ENCODE results near the gene TCIRG1.

TCIRG1 gene

DNA sequence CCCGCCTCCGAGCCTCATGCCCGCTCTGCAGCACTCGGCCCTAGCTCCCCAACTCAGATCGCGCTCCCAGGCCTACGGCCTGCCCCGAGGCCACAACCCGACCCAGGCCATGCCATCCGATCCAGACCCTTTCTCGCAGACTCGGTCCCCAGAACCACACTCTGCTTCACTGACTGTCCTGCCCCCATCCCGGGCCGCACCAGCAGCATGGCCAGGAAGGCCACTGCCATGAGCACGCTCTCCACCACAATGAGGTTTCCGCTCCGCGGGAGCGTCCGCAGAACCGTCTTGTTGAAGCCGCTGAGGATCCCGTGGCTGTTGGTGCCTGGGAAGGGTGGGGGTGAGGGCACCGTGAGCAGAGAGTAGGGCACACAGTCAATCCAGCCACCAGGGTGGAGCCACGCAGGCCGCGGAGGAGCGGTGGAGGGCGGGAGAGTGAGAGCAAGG, 41.3 kb upstream of the TCIRG1 start:
- H3K4me1 ChIP-seq (ENCODE audit: insufficient read depth, low read length) = peaks cover 2% of the 10 kb centered on the region; the same call in 1 of the 2 replicates
- 0 out of 2 replicates have a peak, but pooled peaks cover 1% of the 10 kb centered on the region for H3K27me3 ChIP-seq (ENCODE audit: insufficient read depth, low read length)
- 94% methylated on average over 29 of the region's 29 CpGs for WGBS
- H3K4me3 ChIP-seq (ENCODE audit: low read length) = no peak overlapping the region
- H3K9ac ChIP-seq (ENCODE audit: low read depth, low read length) = no peak overlapping the region
- no peaks in the 10 kb centered on the region for H3K36me3 ChIP-seq (ENCODE audit: insufficient read depth, low read length)
- no peak overlapping the region for H3K27ac ChIP-seq (ENCODE audit: low read depth, low read length)
- no peaks in the 10 kb centered on the region for H3K9me3 ChIP-seq (ENCODE audit: insufficient read depth, low read depth, low read length)

DNA sequence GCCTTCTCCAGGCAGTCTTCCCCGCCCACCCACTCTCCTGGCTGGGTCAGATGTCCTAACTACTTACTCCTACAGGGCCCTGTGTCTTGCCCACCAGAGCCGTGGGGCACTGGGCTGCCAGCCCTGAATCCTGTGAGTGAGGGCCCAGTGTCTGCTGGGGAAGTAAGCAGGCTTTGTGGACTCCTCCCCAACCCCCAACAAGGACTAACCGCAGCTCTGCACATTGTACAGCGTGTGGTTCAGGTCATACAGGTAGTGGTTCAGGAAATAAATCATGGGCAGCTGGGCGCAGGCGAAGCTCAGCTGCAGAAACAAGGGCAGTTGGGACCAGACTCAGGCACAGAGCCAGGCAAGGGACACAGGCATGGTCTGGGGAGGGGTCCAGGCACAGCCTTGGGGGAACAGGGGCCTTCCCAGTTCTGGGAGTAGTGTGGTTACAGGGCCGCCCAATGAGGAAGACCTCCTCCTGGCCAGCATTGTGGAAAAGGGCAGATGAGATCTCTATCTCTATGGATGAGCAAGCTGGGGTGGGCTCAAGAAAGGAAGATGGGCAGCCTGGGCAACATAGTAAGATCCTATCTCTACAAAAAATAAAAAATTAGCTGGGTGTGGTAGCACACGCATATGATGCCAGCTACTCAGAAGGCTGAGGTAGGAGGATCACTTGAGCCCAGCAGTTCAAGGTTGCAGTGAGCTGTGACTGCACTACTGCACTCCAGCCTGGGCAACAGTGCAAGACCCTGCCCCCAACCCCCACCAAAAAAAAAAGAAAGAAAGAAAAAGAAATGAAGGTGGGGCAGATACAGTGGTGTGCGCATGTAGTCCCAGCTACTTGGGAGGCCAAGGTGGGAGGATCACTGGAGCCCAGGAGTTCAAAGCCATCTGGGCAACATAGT, 40.4 kb upstream of the TCIRG1 start:
- Histone ChIP-seq H3K9me3 (ENCODE audit: insufficient read depth, low read depth, low read length) (no peaks in the 10 kb centered on the region), H3K27ac (ENCODE audit: low read depth, low read length) (no peak overlapping the region)
- 94% methylated on average over 9 of the region's 9 CpGs for WGBS

DNA sequence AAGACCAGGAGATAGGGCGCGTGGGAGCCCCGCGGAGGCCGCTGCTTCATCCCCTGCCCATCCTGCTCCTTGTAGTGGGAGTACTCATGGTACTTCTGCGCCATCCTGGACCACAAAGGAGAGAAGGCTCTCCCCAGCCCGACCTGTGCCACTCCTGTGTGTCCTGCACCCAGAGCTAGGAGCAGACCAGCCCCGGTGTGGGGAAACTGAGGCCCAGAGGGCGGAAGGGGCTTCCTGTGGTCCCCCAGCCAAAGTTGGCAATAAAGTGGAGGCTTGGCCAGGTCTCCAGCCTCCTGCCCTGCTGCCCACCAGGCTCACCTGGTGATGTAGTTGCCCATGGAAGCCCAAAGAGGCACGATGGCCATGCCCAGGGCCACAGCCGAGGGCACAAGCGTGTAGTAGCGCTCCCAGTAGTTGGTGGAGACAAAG, 39.6 kb upstream of the TCIRG1 start:
- Histone ChIP-seq H3K27ac (ENCODE audit: low read depth, low read length) (no peak overlapping the region), H3K9ac (ENCODE audit: low read depth, low read length) (no peak overlapping the region), H3K36me3 (ENCODE audit: insufficient read depth, low read length) (no peaks in the 10 kb centered on the region), H3K4me3 (ENCODE audit: low read length) (no peak overlapping the region), H3K9me3 (ENCODE audit: insufficient read depth, low read depth, low read length) (no peaks in the 10 kb centered on the region), H3K27me3 (ENCODE audit: insufficient read depth, low read length) (peaks cover 11% of the 10 kb centered on the region; the same call in 1 of the 2 replicates), H3K4me1 (ENCODE audit: insufficient read depth, low read length) (peaks cover 3% of the 10 kb centered on the region; the same call in 1 of the 2 replicates)
- 97% methylated on average over 13 of the region's 13 CpGs for WGBS

More for the DNA sequence above, 40.4 kb upstream of the TCIRG1 start:
- Histone ChIP-seq H3K9ac (ENCODE audit: low read depth, low read length) (no peak overlapping the region), H3K36me3 (ENCODE audit: insufficient read depth, low read length) (no peaks in the 10 kb centered on the region), H3K4me3 (ENCODE audit: low read length) (no peak overlapping the region), H3K4me1 (ENCODE audit: insufficient read depth, low read length) (peaks cover 2% of the 10 kb centered on the region; the same call in 1 of the 2 replicates), H3K27me3 (ENCODE audit: insufficient read depth, low read length) (peaks cover 10% of the 10 kb centered on the region; the same call in 1 of the 2 replicates)

DNA sequence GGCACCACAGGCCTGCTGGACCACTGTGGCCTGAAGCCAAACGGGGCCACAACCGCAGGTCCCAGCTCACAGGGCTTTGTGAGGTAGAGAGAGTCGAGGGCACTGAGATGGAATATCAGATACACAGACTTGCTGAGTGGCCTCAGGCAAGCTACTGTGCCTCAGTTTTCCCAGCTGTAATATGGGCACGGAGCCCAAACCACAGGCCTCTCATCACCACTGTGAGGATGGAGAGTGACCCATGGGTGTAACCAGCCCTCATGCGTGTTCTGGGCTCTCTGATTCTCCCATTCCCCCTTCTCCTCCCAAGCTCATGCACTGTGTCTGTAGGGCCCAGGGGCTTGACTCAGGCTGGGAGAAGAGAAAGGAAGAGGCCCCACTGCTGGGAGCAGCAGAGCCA, 39.1 kb upstream of the TCIRG1 start:
- Histone ChIP-seq H3K4me3 (ENCODE audit: low read length) (no peak overlapping the region), H3K27ac (ENCODE audit: low read depth, low read length) (no peak overlapping the region), H3K9me3 (ENCODE audit: insufficient read depth, low read depth, low read length) (no peaks in the 10 kb centered on the region), H3K4me1 (ENCODE audit: insufficient read depth, low read length) (peaks cover 8% of the 10 kb centered on the region; the same call in 1 of the 2 replicates), H3K27me3 (ENCODE audit: insufficient read depth, low read length) (peaks cover 11% of the 10 kb centered on the region; the same call in 1 of the 2 replicates), H3K9ac (ENCODE audit: low read depth, low read length) (no peak overlapping the region), H3K36me3 (ENCODE audit: insufficient read depth, low read length) (no peaks in the 10 kb centered on the region)
- 93% methylated on average over 5 of the region's 5 CpGs for WGBS

DNA sequence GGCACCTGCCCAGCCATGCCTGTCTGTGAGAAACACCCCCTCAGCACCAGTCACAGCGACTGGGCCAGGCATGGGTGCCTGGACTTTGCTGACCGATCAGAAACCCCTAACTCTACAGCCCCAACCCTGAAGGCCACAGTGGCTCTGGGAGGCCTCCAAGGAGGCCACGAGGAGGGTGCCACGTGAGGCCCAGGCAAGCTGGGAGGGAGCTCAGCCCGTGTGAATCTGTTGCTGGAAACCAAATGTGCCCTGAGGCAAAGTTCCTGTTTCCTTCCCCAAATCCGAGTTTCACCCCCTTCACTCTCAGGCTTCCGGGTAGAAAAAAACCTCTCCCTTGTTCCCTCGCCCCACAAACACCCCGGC, 36.3 kb upstream of the TCIRG1 start:
- H3K27me3 ChIP-seq (ENCODE audit: insufficient read depth, low read length) = peaks cover 11% of the 10 kb centered on the region; the same call in 1 of the 2 replicates
- H3K4me1 ChIP-seq (ENCODE audit: insufficient read depth, low read length) = peaks cover 6% of the 10 kb centered on the region; the same call in 1 of the 2 replicates
- no peaks in the 10 kb centered on the region for H3K36me3 ChIP-seq (ENCODE audit: insufficient read depth, low read length)
- WGBS = 78% methylated on average over 9 of the region's 9 CpGs
- H3K4me3 ChIP-seq (ENCODE audit: low read length) = peak overlapping the region; percentile 55
- H3K9ac ChIP-seq (ENCODE audit: low read depth, low read length) = no peak overlapping the region
- H3K27ac ChIP-seq (ENCODE audit: low read depth, low read length) = no peak overlapping the region
- H3K9me3 ChIP-seq (ENCODE audit: insufficient read depth, low read depth, low read length) = no peaks in the 10 kb centered on the region

DNA sequence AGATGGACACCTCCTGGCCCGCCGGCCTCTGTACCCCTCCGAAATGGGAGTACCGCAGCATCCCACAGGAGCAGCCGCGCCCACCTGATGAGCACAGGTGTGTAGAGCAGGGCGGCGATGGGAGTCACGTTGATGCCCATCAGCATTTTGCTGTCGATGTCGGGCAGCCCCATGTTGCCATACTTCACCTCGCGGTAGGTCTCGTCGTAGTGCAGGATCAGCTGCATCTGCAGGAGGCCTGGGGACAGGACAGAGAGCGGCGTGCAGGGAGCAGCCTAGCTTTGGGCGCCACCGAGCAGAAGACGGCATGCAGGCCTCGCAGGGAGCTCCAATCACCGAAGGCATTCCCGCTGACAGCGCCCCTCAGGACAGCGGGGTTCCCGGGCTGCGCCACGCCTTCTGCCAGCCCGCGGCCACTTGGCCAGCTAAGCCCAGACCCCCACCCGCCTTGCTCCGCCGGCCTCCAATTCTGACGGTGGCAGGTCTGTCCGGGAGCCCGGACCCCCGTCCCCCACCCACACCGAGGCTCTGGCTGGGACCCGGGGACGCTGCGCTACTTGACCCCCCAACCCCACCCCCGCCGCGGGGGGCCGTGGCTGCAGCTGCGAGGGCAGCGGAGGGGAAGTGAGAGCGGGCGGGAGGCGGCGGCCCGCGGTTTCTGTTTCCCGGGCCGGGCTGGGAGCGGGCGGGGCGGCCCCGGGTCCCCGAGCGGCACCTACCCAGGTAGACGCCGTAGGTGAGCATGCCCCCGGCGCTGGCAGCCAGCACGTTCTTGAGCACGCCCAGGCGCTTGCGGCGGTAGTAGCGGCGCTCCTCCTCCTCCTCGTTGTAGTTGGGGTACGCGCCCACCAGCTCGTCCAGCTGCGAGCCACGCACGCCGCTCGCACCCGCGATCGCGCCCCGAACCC, 35.6 kb upstream of the TCIRG1 start:
- Histone ChIP-seq H3K36me3 (ENCODE audit: insufficient read depth, low read length) (no peaks in the 10 kb centered on the region), H3K9me3 (ENCODE audit: insufficient read depth, low read depth, low read length) (no peaks in the 10 kb centered on the region), H3K27ac (ENCODE audit: low read depth, low read length) (no peak overlapping the region), H3K9ac (ENCODE audit: low read depth, low read length) (no peak overlapping the region), H3K4me3 (ENCODE audit: low read length) (peak overlapping the region; percentile 55), H3K27me3 (ENCODE audit: insufficient read depth, low read length) (peaks cover 11% of the 10 kb centered on the region; the same call in 1 of the 2 replicates), H3K4me1 (ENCODE audit: insufficient read depth, low read length) (peaks cover 6% of the 10 kb centered on the region; the same call in 1 of the 2 replicates)
- 11% methylated on average over 85 of the region's 86 CpGs for WGBS

DNA sequence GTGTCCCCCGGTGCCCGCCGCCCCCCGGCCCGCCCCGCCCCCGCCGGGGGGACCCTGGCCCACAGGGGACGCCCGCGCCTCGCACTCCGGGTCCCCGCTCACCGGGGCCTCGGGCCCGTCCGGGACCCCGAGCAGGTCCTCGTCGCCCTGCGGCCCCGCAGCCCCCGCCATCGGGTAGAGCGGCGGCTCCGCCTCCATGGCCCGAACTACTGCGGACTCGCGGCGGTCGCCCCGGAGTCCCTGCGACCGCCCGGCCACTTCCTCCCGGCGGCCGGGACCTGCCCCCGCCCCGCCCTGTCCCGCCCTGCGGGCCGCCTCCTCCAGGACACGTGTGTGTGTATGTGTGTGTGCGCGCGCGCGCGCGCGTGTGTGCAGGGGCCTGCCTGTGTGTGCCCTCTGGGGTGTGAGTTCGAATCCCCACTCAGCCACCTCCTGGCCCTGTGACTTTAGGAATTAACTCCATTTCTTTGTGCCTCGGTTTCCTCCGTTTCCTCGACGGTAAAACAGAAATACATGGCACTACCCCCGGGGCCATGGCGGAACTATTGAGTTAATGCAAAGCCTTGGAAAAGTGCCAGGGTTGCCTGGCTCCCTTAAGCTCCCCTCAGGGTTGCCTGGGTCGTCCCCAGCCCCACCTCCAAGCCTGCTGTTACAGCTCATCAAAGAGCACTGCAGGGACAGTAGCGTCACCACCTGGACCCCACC, 34.8 kb upstream of the TCIRG1 start, which contains the start of gene UNC93B1:
Gene UNC93B1, minus strand, starts transcription at position 252 of the 705 bp plus-strand sequence. Its CDS starts 54 bp downstream, at position 198.
- Histone ChIP-seq H3K36me3 (ENCODE audit: insufficient read depth, low read length) (no peaks in the 10 kb centered on the region), H3K27ac (ENCODE audit: low read depth, low read length) (no peak within 1 kb of the TSS), H3K4me1 (ENCODE audit: insufficient read depth, low read length) (peaks cover 6% of the 10 kb centered on the region; the same call in 1 of the 2 replicates), H3K9me3 (ENCODE audit: insufficient read depth, low read depth, low read length) (no peaks in the 10 kb centered on the region), H3K27me3 (ENCODE audit: insufficient read depth, low read length) (peaks cover 11% of the 10 kb centered on the region; the same call in 1 of the 2 replicates), H3K4me3 (ENCODE audit: low read length) (peak within 1 kb of the TSS; percentile 55), H3K9ac (ENCODE audit: low read depth, low read length) (no peak within 1 kb of the TSS)
- WGBS = 6% methylated on average over 62 of the region's 64 CpGs

DNA sequence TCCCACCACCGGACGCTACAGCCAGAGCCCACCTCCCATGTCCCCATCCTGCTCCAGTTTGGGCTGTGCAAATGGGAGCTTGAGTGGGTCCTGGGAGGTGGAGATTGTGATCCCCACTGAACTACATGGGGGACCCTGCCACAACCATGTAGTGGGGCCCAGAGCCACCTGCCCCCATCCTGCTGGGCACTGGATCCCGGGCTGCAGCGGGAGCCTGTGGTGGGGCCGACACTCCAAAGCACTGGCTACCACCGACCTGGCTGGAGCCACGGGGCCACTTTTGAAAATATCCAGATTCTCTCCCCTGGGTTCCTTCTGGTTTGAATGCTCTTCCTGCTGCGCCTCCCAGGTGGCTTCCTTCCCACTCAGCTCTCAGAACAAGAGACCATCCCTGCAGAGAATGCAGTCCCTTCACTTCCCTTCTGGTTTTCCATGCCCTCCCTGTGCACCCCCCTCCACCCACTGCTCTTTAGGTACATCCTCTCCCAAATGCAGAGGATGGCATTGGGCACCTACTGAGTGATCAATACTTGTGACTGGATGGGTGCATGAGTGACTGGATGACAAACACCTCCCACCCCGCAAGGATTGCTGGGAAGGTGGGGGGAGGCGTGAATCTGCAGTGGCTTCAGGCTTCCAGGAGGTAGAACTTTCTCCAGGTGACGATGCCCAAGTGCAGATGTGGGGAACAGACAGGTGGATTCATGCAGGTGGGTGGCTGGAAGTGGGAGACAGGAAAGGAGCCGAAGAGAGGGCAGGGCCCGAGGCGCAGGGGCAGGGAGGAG, 34.1 kb upstream of the TCIRG1 start:
- Histone ChIP-seq H3K9me3 (ENCODE audit: insufficient read depth, low read depth, low read length) (no peaks in the 10 kb centered on the region), H3K9ac (ENCODE audit: low read depth, low read length) (no peak overlapping the region), H3K27ac (ENCODE audit: low read depth, low read length) (no peak overlapping the region), H3K4me3 (ENCODE audit: low read length) (peak overlapping the region; percentile 55; the same call in 1 of the 2 replicates), H3K36me3 (ENCODE audit: insufficient read depth, low read length) (no peaks in the 10 kb centered on the region), H3K27me3 (ENCODE audit: insufficient read depth, low read length) (peaks cover 11% of the 10 kb centered on the region; the same call in 1 of the 2 replicates), H3K4me1 (ENCODE audit: insufficient read depth, low read length) (peaks cover 6% of the 10 kb centered on the region; the same call in 1 of the 2 replicates)
- WGBS = 85% methylated on average over 14 of the region's 14 CpGs

DNA sequence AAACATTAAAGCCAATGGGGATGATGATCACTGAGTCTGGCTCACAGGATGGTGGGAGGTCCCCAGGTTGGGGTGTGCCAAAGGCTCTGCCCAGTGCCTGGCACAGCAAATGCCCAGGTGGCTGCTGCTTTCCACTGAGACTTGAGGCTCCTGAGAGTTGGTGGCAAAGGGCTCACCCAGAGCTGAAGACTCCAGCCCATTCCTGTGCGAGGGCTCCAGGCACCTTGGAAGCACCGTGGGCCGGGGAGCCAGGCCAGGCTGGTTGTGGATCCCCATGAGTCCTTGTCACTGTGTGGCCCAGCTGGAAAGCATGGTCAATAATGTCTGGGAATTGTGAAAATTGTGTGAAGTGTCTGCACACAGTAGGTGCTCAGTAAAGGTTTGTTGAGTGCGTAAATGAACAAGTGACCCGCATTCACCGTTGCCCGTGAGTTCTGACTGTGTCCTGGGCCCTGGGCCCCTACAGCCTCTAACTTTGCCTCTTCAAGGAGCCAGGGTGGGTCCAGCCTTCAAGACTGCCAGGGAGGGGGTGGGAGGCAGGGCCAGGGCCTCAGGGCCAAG, 32.1 kb upstream of the TCIRG1 start:
- WGBS = 94% methylated on average over 7 of the region's 7 CpGs
- no peak overlapping the region for H3K27ac ChIP-seq (ENCODE audit: low read depth, low read length)
- H3K27me3 ChIP-seq (ENCODE audit: insufficient read depth, low read length) = peaks cover 11% of the 10 kb centered on the region; the same call in 1 of the 2 replicates
- no peaks in the 10 kb centered on the region for H3K9me3 ChIP-seq (ENCODE audit: insufficient read depth, low read depth, low read length)
- no peak overlapping the region for H3K9ac ChIP-seq (ENCODE audit: low read depth, low read length)
- H3K36me3 ChIP-seq (ENCODE audit: insufficient read depth, low read length) = no peaks in the 10 kb centered on the region
- peaks cover 17% of the 10 kb centered on the region for H3K4me1 ChIP-seq (ENCODE audit: insufficient read depth, low read length)
- H3K4me3 ChIP-seq (ENCODE audit: low read length) = no peak overlapping the region

Data from HUES64 (cell line).